Gastroesophageal sphincter (tissue), 4 donors: ENCODE measurements around the gene RELL1. TPM values are rescaled to one million over a fixed set of nuclear protein-coding genes. Genes with fewer than 3 reads are reported as not detected.

Experiments
- ATAC-seq: fragments of 150-250 bp; one replicate; pipeline ENCODE4 v1.9.1; 2016; ENCODE audit warnings: mild to moderate bottlenecking, moderate library complexity
- H3K27ac ChIP-seq, 4 donors: fragments of 200-600 bp; sonication (generic) in 3 of 4; 1 replicate in 3 of 4; 2 replicates in 1 of 4; pipeline ENCODE4 v1.5.1; 2016 to 2019
- H3K27me3 ChIP-seq: fragments of 200-600 bp; sonication (generic); one replicate; pipeline ENCODE4 v1.5.1; 2019
- H3K36me3 ChIP-seq, 2 donors: fragments of 200-600 bp; sonication (generic); one replicate each; pipeline ENCODE4 v1.5.1; 2019; ENCODE audit warnings: control low read depth in 1 of 2
- H3K4me1 ChIP-seq, 3 donors: fragments of 200-600 bp; sonication (generic); 1 replicate in 2 of 3; 2 replicates in 1 of 3; pipeline ENCODE4 v1.5.1; 2016 to 2019; ENCODE audit warnings: control low read depth in 2 of 3
- H3K4me3 ChIP-seq, 2 donors: fragments of 200-600 bp; sonication (generic); one replicate each; pipeline ENCODE4 v1.5.1; 2019; ENCODE audit warnings: mild to moderate bottlenecking in 1 of 2, moderate library complexity in 1 of 2
- H3K9me3 ChIP-seq, 3 donors: fragments of 200-600 bp; sonication (generic); one replicate each; pipeline ENCODE4 v1.5.1; 2017 to 2019; ENCODE audit warnings: control low read depth in 2 of 3
- EP300 ChIP-seq: sonication (generic); formaldehyde crosslinking; IDR thresholded peaks from one replicate; pipeline ENCODE4 v1.6.1; 2017; ENCODE audit warnings: antibody characterized with exemption, mild to moderate bottlenecking
- POLR2A ChIP-seq, 2 donors: fragments of 450-650 bp; IDR thresholded peaks; one replicate each; pipeline ENCODE4 v1.6.1; 2017; ENCODE audit warnings: antibody characterized with exemption in 2 of 2, mild to moderate bottlenecking in 2 of 2, moderate library complexity in 1 of 2
- POLR2AphosphoS5 ChIP-seq: sonication (generic); formaldehyde crosslinking; IDR thresholded peaks from one replicate; pipeline ENCODE4 v1.6.1; 2017; ENCODE audit warnings: antibody characterized with exemption
- WGBS, 2 donors: methylation state at CpG; one replicate each; pipeline ENCODE4 v1.1.5; 2018; ENCODE audit warnings: low coverage in 1 of 2; 5-methylcytosine and 5-hydroxymethylcytosine counted together
- total RNA-seq, 4 donors: library from RNA; depleted of rRNA; stranded (reverse); fragments of >200 nt; gene quantifications; one replicate each; pipeline ENCODE4 v1.1.0, GENCODE V29; 2016
- TF ChIP-seq, protein P1 (sequence below), 4 experiments: fragments of 200-600 bp in 2 of 4; fragments of 450-650 bp in 2 of 4; sonication (generic) in 1 of 4; IDR thresholded peaks; one replicate each; pipeline ENCODE4 v1.5.1; 2017 to 2019; ENCODE audit warnings: antibody characterized with exemption in 4 of 4, mild to moderate bottlenecking in 2 of 4, moderate library complexity in 2 of 4

RELL1 gene
- total RNA-seq, 4 donors from 2014 or later: 61.0 to 96.7 (median 69.3) TPM

- no peaks in the 10 kb centered on the region for H3K9me3 ChIP-seq
- TF ChIP-seq, protein P1, sequence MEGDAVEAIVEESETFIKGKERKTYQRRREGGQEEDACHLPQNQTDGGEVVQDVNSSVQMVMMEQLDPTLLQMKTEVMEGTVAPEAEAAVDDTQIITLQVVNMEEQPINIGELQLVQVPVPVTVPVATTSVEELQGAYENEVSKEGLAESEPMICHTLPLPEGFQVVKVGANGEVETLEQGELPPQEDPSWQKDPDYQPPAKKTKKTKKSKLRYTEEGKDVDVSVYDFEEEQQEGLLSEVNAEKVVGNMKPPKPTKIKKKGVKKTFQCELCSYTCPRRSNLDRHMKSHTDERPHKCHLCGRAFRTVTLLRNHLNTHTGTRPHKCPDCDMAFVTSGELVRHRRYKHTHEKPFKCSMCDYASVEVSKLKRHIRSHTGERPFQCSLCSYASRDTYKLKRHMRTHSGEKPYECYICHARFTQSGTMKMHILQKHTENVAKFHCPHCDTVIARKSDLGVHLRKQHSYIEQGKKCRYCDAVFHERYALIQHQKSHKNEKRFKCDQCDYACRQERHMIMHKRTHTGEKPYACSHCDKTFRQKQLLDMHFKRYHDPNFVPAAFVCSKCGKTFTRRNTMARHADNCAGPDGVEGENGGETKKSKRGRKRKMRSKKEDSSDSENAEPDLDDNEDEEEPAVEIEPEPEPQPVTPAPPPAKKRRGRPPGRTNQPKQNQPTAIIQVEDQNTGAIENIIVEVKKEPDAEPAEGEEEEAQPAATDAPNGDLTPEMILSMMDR (IDR thresholded peaks at IDR 0.05): no peak
- TF ChIP-seq POLR2A (IDR thresholded peaks at IDR 0.05) (no peak), POLR2AphosphoS5 (no peak), EP300 (no peak)
- no peaks in the 10 kb centered on the region for H3K36me3 ChIP-seq
- H3K27me3 ChIP-seq: no peaks in the 10 kb centered on the region
- H3K27ac ChIP-seq: peak overlapping the region in 2 of 4 donors; percentile 62 to 70
- peaks cover 9 to 85% (median 41%) of the 10 kb centered on the region in 3 donors for H3K4me1 ChIP-seq
- no peak overlapping the region for H3K4me3 ChIP-seq
- 74 to 93% methylated on average over 2 to 6 of the region's 7 CpGs for WGBS, 2 donors
- ATAC-seq: no peak
These were observed 22.6 kb downstream of the RELL1 start for GRCh38 chr4:37663552-37663951.

GRCh38 chr4:37662861-37663390 lies 23.2 kb downstream of the RELL1 start:
- ATAC-seq: no peak

GRCh38 chr4:37662251-37662650 lies 23.9 kb downstream of the RELL1 start:
- ATAC-seq: no peak
- no peak overlapping the region for H3K4me3 ChIP-seq
- H3K27ac ChIP-seq: peak overlapping the region in 2 of 4 donors; percentile 43 to 44
- H3K9me3 ChIP-seq: peaks cover 0 to 1% (median 0%) of the 10 kb centered on the region in 3 donors
- no peaks in the 10 kb centered on the region for H3K36me3 ChIP-seq
- TF ChIP-seq POLR2A (IDR thresholded peaks at IDR 0.05) (no peak), POLR2AphosphoS5 (no peak), EP300 (no peak)
- TF ChIP-seq, protein P1 (IDR thresholded peaks at IDR 0.05): no peak
- H3K27me3 ChIP-seq: no peaks in the 10 kb centered on the region
- 0 to 33% methylated on average over 1 of the region's 1 CpG for WGBS, 2 donors
- H3K4me1 ChIP-seq: peaks cover 9 to 77% (median 41%) of the 10 kb centered on the region in 3 donors

More at GRCh38 chr4:37662861-37663390, 23.2 kb downstream of the RELL1 start:
- WGBS, 2 donors: 44 to 53% methylated on average over 3 to 5 of the region's 5 CpGs
- H3K27ac ChIP-seq: peak overlapping the region in 3 of 4 donors; percentile 43 to 62 (median 44)
- no peaks in the 10 kb centered on the region for H3K36me3 ChIP-seq
- H3K4me1 ChIP-seq: peaks cover 9 to 84% (median 41%) of the 10 kb centered on the region in 3 donors
- H3K27me3 ChIP-seq: no peaks in the 10 kb centered on the region
- no peak for TF ChIP-seq POLR2AphosphoS5
- TF ChIP-seq POLR2A (IDR thresholded peaks at IDR 0.05): no peak
- TF ChIP-seq, protein P1 (IDR thresholded peaks at IDR 0.05): no peak
- no peak for TF ChIP-seq EP300
- H3K9me3 ChIP-seq: no peaks in the 10 kb centered on the region
- no peak overlapping the region for H3K4me3 ChIP-seq

DNA sequence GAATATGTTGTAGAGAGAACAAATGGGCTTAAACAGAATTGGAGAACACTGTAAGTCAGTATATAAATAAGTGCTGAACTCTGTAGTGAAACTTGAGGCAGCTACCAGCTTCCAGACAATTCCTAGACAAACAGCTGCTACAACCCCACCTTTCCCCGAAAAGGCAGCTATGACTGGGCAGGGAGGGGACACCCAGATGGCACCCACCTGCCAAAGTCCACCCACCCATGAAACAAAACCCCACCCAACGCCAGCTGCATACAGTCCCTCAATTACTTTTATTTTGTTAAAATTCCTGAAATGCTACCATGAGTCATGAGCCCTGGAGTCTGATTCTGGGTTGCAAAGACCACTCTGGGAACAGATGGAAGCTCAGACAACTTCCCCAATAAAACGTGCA lies 24.4 kb downstream of the RELL1 start:
- WGBS, 2 donors: 32 to 54% methylated on average over 2 to 3 of the region's 3 CpGs
- Histone ChIP-seq H3K9me3 (peaks cover 0 to 6% (median 0%) of the 10 kb centered on the region in 3 donors), H3K27me3 (no peaks in the 10 kb centered on the region), H3K4me3 (no peak overlapping the region), H3K27ac (peak overlapping the region in 1 of 4 donors; percentile 43), H3K4me1 (peaks cover 9 to 72% (median 39%) of the 10 kb centered on the region in 3 donors), H3K36me3 (no peaks in the 10 kb centered on the region)
- ATAC-seq: peak; percentile 8
- TF ChIP-seq, protein P1 (IDR thresholded peaks at IDR 0.05): no peak
- TF ChIP-seq POLR2A (IDR thresholded peaks at IDR 0.05): no peak
- peak; percentile 4 for TF ChIP-seq POLR2AphosphoS5

- TF ChIP-seq POLR2AphosphoS5: no peak
- H3K9me3 ChIP-seq: peaks cover 0 to 10% (median 0%) of the 10 kb centered on the region in 3 donors
- ATAC-seq: no peak
- 54 to 81% methylated on average over 2 to 3 of the region's 3 CpGs for WGBS, 2 donors
- no peak overlapping the region for H3K27ac ChIP-seq
- H3K4me1 ChIP-seq: peaks cover 0 to 51% (median 18%) of the 10 kb centered on the region in 3 donors
- no peaks in the 10 kb centered on the region for H3K27me3 ChIP-seq
- H3K36me3 ChIP-seq: peaks cover 0 to 4% of the 10 kb centered on the region in 2 donors
- no peak overlapping the region for H3K4me3 ChIP-seq
These were observed 26.5 kb downstream of the RELL1 start for GRCh38 chr4:37659696-37660095.
